Psoas muscle (tissue), 8 donors: ENCODE results near the gene PTPRG. TPM values are rescaled to one million over a fixed set of nuclear protein-coding genes. Genes with fewer than 3 reads are reported as not detected.

Source experiments
- ATAC-seq, 4 donors: fragments of 200-7000 bp; cut with Tn5 transposase; one replicate each; pipeline ENCODE4 v1.9.1; 2020; ENCODE audit warnings: moderate library complexity in 3 of 4, mild to moderate bottlenecking in 2 of 4
- DNase-seq, 2 donors: peaks; one replicate each; pipeline ENCODE4 v3.0.0-alpha.2; 2020
- H3K27ac ChIP-seq: fragments of 200-600 bp; one replicate; pipeline ENCODE4 v1.8.0; 2022
- H3K27me3 ChIP-seq, 3 donors: fragments of 200-600 bp in 1 of 3; one replicate each; pipeline versions ENCODE4 v1.6.1 to v1.8.0; 2013 to 2022; ENCODE audit warnings: low read length in 2 of 3, mild to moderate bottlenecking in 2 of 3, moderate library complexity in 1 of 3; ENCODE audit not compliant: insufficient read depth in 3 of 3
- H3K36me3 ChIP-seq, 2 donors: fragments of 200-600 bp in 1 of 2; one replicate each; pipeline versions ENCODE4 v1.6.1 to v1.8.0; 2013 to 2022; ENCODE audit warnings: low read depth in 1 of 2, mild to moderate bottlenecking in 1 of 2, moderate library complexity in 1 of 2; ENCODE audit not compliant: insufficient read depth in 1 of 2
- H3K4me1 ChIP-seq: fragments of 200-600 bp; one replicate; pipeline ENCODE4 v1.8.0; 2022
- H3K4me3 ChIP-seq: fragments of 200-600 bp; one replicate; pipeline ENCODE4 v1.8.0; 2022; ENCODE audit warnings: mild to moderate bottlenecking
- H3K9me3 ChIP-seq: fragments of 200-600 bp; one replicate; pipeline ENCODE4 v1.8.0; 2022
- WGBS, 3 donors: extraction: QIAGEN DNeasy Blood & Tissue Kit; methylation state at CpG; one replicate each; pipeline versions ENCODE4 v1.1.6 to v1.1.7; 2013; 5-methylcytosine and 5-hydroxymethylcytosine counted together
- intact Hi-C, 2 donors: fragments of 100-400 bp; cut with DNase I; formaldehyde crosslinking; loops; one replicate each; pipeline versions ENCODE4 v1.11.0 to v1.14.2; 2022
- polyA plus RNA-seq, 3 donors: library from polyadenylated mRNA; stranded (reverse); fragments of 200-250 nt; gene quantifications; one replicate each; pipeline ENCODE4 v1.2.3, GENCODE V29; 2013
- total RNA-seq, 4 donors: library from RNA; stranded (reverse); fragmentation: NEBNext Ultra II Directional in 2 of 4; extraction: Animal tissue kit (Norgen Biotek cat#: 25700) in 2 of 4; gene quantifications; one replicate each; pipeline versions ENCODE4 v1.2.1 to v1.2.4, GENCODE V29; 2021 to 2023
- TF ChIP-seq, protein P1 (sequence below): fragments of 200-600 bp; IDR thresholded peaks from one replicate; pipeline ENCODE4 v1.8.0; 2022; ENCODE audit warnings: antibody characterized with exemption
- donor health status: healthy with polysubstance abuse.
- donor health status: DM: no; HTN: no; CAD: no; lungs with moderate emphysema.
- donor health status: Bipolar disorder and iron deficiency.
- donor health status: healthy.
- donor health status: DM: yes; HTN: yes; CAD: no.
- donor health status: DM: no; HTN: no; CAD: no.
- donor health status: DM: no; HTN: no; CAD: no.
- donor health status: DM: yes; HTN: yes; CAD: no.

The PTPRG gene
- total and polyA plus RNA-seq, 7 donors, result 4.5 to 29.5 (median 12.6) TPM

- ATAC-seq (no peak), DNase-seq (no peak)
- no peak overlapping the region for H3K4me3 ChIP-seq
- no peak overlapping the region for H3K27ac ChIP-seq
- peaks cover 0 to 4% of the 10 kb centered on the region in 2 donors for H3K36me3 ChIP-seq
- WGBS, 3 donors, result 61 to 71% (median 64%) methylated on average over 4 of the region's 4 CpGs
- intact Hi-C loops, result no loop called here
- TF ChIP-seq, protein P1, sequence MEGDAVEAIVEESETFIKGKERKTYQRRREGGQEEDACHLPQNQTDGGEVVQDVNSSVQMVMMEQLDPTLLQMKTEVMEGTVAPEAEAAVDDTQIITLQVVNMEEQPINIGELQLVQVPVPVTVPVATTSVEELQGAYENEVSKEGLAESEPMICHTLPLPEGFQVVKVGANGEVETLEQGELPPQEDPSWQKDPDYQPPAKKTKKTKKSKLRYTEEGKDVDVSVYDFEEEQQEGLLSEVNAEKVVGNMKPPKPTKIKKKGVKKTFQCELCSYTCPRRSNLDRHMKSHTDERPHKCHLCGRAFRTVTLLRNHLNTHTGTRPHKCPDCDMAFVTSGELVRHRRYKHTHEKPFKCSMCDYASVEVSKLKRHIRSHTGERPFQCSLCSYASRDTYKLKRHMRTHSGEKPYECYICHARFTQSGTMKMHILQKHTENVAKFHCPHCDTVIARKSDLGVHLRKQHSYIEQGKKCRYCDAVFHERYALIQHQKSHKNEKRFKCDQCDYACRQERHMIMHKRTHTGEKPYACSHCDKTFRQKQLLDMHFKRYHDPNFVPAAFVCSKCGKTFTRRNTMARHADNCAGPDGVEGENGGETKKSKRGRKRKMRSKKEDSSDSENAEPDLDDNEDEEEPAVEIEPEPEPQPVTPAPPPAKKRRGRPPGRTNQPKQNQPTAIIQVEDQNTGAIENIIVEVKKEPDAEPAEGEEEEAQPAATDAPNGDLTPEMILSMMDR, result no peak
- no peaks in the 10 kb centered on the region for H3K9me3 ChIP-seq
- H3K4me1 ChIP-seq, result no peaks in the 10 kb centered on the region
- H3K27me3 ChIP-seq, result no peaks in the 10 kb centered on the region
Measured at GRCh38 chr3:62236016-62236415, 674.6 kb downstream of the PTPRG start.

DNA sequence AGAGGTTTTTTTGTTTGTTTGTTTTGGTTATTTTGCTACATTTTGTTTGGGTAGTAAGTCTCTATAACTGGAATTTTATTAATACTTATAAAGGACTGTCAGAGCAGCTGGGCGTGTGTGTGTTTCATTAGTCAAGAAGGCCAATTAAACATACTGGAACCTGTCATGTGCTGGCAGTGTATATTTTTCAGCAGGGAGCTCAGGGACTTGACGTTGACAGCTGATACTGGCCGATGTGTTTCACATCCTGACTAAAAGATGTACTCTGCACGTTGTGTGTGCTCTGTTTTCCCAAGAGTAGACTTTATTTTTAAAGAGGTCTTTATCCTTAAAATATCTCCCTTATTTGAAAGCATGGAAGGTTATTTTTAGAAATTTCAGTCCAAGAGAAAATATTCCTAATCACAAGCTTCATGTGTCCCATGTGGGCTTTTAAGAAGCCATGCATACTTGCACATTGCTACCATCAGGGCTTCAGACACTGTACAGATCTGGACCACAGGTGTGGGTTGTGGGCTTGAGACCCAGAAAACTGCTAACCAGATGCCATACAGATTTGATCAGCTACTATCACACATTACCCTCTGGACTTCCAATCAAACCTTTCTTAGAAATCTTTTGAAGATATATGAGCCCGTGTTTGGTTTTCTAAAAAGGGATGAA, 676.0 kb downstream of the PTPRG start:
- H3K36me3 ChIP-seq, result peaks cover 0 to 4% of the 10 kb centered on the region in 2 donors
- ATAC-seq (no peak), DNase-seq (no peak)
- TF ChIP-seq, protein P1, result no peak
- H3K4me1 ChIP-seq, result no peaks in the 10 kb centered on the region
- H3K9me3 ChIP-seq, result no peaks in the 10 kb centered on the region
- no peak overlapping the region for H3K27ac ChIP-seq
- intact Hi-C loops, result no loop called here
- WGBS, 3 donors, result 40 to 49% (median 44%) methylated on average over 5 of the region's 5 CpGs
- no peak overlapping the region for H3K4me3 ChIP-seq
- no peaks in the 10 kb centered on the region for H3K27me3 ChIP-seq

DNA sequence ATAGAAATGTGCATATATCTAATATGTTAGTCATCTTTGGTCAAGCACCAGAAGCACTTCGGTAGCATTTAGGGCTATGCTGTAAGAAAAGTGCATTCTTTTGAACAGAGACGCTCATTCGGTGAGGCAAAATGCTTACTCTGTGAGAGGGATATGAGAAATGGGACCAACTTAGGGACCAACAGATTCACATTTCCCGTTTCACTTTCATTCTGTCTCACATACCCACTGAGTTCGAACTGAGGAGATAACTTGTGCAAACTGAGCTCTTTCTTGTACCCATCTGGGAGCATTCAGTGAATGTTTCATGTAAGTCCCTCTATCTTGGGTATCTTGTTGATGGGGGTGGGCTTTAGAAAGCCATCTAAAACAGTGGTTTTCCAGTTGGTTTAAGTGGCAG, 676.6 kb downstream of the PTPRG start:
- WGBS, 3 donors, result 88 to 93% (median 90%) methylated on average over 5 of the region's 5 CpGs
- intact Hi-C loops, result no loop called here
- H3K27me3 ChIP-seq, result no peaks in the 10 kb centered on the region
- H3K4me1 ChIP-seq, result no peaks in the 10 kb centered on the region
- H3K27ac ChIP-seq, result no peak overlapping the region
- ATAC-seq (no peak), DNase-seq (no peak)
- no peaks in the 10 kb centered on the region for H3K9me3 ChIP-seq
- no peak overlapping the region for H3K4me3 ChIP-seq
- peaks cover 0 to 4% of the 10 kb centered on the region in 2 donors for H3K36me3 ChIP-seq
- TF ChIP-seq, protein P1, result no peak

- H3K4me3 ChIP-seq, result no peak overlapping the region
- no peaks in the 10 kb centered on the region for H3K4me1 ChIP-seq
- no peak for ATAC-seq
- H3K36me3 ChIP-seq, result peaks cover 0 to under 1% of the 10 kb centered on the region in 2 donors
- TF ChIP-seq, protein P1, result no peak
- H3K27me3 ChIP-seq, result no peaks in the 10 kb centered on the region
- H3K27ac ChIP-seq, result no peak overlapping the region
- H3K9me3 ChIP-seq, result no peaks in the 10 kb centered on the region
- no peak for DNase-seq
- intact Hi-C loops, result no loop called here
Measured at GRCh38 chr3:62238431-62238830, 677.1 kb downstream of the PTPRG start.

DNA sequence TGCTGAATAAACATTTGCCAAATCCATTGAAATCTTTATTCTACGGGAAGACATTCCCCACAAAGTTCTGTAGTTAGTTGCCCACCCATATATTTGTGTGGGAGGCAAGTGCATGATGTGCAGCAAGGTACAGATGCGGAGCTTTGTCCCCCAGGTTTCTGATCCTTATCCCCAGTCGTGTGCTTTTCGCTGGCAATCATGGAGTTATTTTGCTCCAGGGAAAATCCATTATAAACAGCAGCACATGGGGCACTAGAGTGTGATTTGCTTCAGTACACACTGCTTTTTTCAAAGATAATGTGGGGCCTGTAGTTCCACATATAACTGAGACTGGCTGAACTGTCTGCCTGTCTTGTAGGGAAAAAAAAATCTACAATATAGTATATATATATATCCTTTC, 679.9 kb downstream of the PTPRG start:
- intact Hi-C loops, result no loop called here
- Histone ChIP-seq H3K27ac (no peak overlapping the region), H3K36me3 (peaks cover 2 to 9% of the 10 kb centered on the region in 2 donors), H3K4me1 (no peaks in the 10 kb centered on the region), H3K4me3 (no peak overlapping the region), H3K9me3 (no peaks in the 10 kb centered on the region), H3K27me3 (no peaks in the 10 kb centered on the region)
- 70 to 86% (median 75%) methylated on average over 4 of the region's 4 CpGs for WGBS, 3 donors
- DNase-seq (no peak), ATAC-seq (no peak)
- TF ChIP-seq, protein P1, result no peak
